Measurements from ENCODE around the gene EPHB1.

The EPHB1 gene

DNA sequence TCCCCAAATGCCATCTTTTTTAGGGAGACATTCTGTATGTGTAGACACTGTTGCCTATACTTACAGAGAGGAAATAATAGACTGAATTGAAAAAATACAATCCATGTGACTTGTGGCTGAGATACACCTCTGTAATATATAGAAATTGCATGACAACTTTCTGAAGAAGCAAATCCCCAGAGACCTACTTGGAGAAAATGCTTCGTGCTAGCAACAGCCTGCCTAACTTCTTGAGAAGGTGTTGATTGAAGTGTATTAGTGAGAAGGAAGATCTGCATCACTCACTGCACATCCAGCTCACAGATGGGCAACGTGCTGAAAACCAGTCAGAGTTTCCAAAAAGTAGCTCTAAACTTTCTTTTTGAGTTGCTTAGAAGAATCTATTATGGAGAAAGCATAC is 404.1 kb downstream of the EPHB1 start:
- in situ Hi-C loops (cut with MboI; ENCODE audit: low sequenced_read_pairs, unreplicated experiment), result no loop called here
- TF ChIP-seq, protein P1, sequence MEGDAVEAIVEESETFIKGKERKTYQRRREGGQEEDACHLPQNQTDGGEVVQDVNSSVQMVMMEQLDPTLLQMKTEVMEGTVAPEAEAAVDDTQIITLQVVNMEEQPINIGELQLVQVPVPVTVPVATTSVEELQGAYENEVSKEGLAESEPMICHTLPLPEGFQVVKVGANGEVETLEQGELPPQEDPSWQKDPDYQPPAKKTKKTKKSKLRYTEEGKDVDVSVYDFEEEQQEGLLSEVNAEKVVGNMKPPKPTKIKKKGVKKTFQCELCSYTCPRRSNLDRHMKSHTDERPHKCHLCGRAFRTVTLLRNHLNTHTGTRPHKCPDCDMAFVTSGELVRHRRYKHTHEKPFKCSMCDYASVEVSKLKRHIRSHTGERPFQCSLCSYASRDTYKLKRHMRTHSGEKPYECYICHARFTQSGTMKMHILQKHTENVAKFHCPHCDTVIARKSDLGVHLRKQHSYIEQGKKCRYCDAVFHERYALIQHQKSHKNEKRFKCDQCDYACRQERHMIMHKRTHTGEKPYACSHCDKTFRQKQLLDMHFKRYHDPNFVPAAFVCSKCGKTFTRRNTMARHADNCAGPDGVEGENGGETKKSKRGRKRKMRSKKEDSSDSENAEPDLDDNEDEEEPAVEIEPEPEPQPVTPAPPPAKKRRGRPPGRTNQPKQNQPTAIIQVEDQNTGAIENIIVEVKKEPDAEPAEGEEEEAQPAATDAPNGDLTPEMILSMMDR (IDR thresholded peaks at IDR 0.05; ENCODE audit: borderline replicate concordance, control extremely low read depth, extremely low read depth, insufficient read depth, missing control alignments), result no peak
- no peak for DNase-seq (ENCODE audit: low spot score)

GRCh38 chr3:135203026-135203425 is 408.0 kb downstream of the EPHB1 start:
- in situ Hi-C loops (cut with MboI; ENCODE audit: low sequenced_read_pairs, unreplicated experiment), result no loop called here
- TF ChIP-seq, protein P1 (IDR thresholded peaks at IDR 0.05; ENCODE audit: borderline replicate concordance, control extremely low read depth, extremely low read depth, insufficient read depth, missing control alignments), result no peak

DNA sequence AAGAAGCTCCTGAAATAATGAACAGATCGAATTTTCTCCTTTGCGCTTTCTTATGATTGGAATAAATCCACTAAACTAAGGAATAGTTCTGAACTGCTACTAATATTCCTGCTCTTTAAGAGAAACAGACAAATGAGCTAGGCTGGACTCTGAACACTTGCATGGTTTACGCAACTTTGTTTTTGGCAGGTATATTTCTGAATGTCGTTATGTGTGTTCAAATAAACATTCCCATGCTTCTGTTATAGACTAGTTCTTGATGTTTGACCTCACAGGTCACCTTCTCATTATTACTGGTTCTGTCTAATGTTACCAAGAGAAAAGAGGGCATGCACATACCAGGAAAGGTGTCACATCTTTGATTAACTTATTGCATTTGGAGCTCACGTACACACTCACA is 418.2 kb downstream of the EPHB1 start:
- no peak for DNase-seq (ENCODE audit: low spot score)
- TF ChIP-seq, protein P1 (IDR thresholded peaks at IDR 0.05; ENCODE audit: borderline replicate concordance, control extremely low read depth, extremely low read depth, insufficient read depth, missing control alignments), result no peak
- in situ Hi-C loops (cut with MboI; ENCODE audit: low sequenced_read_pairs, unreplicated experiment), result no loop called here

More at GRCh38 chr3:135203026-135203425, 408.0 kb downstream of the EPHB1 start:
- DNase-seq (ENCODE audit: low spot score), result no peak

GRCh38 chr3:135213822-135214221 is 418.8 kb downstream of the EPHB1 start:
- DNase-seq (ENCODE audit: low spot score), result no peak
- TF ChIP-seq, protein P1 (IDR thresholded peaks at IDR 0.05; ENCODE audit: borderline replicate concordance, control extremely low read depth, extremely low read depth, insufficient read depth, missing control alignments), result no peak
- in situ Hi-C loops (cut with MboI; ENCODE audit: low sequenced_read_pairs, unreplicated experiment), result no loop called here

- no peak for DNase-seq (ENCODE audit: low spot score)
- TF ChIP-seq, protein P1 (IDR thresholded peaks at IDR 0.05; ENCODE audit: borderline replicate concordance, control extremely low read depth, extremely low read depth, insufficient read depth, missing control alignments), result no peak
- in situ Hi-C loops (cut with MboI; ENCODE audit: low sequenced_read_pairs, unreplicated experiment), result no loop called here
Observed at GRCh38 chr3:135214400-135214799, 419.3 kb downstream of the EPHB1 start.

GRCh38 chr3:135215516-135215915 is 420.5 kb downstream of the EPHB1 start:
- no peak for DNase-seq (ENCODE audit: low spot score)
- TF ChIP-seq, protein P1 (IDR thresholded peaks at IDR 0.05; ENCODE audit: borderline replicate concordance, control extremely low read depth, extremely low read depth, insufficient read depth, missing control alignments), result no peak
- in situ Hi-C loops (cut with MboI; ENCODE audit: low sequenced_read_pairs, unreplicated experiment), result no loop called here

GRCh38 chr3:135216659-135217058 is 421.6 kb downstream of the EPHB1 start:
- no peak for DNase-seq (ENCODE audit: low spot score)
- in situ Hi-C loops (cut with MboI; ENCODE audit: low sequenced_read_pairs, unreplicated experiment), result no loop called here
- TF ChIP-seq, protein P1 (IDR thresholded peaks at IDR 0.05; ENCODE audit: borderline replicate concordance, control extremely low read depth, extremely low read depth, insufficient read depth, missing control alignments), result no peak

Measured in GM13976 (cell line).